Measurements from ENCODE around the gene TCEA2. TPM values are rescaled to one million over a fixed set of nuclear protein-coding genes. Genes with fewer than 3 reads are reported as not detected.
A peak's percentile ranks its signal among the peaks of the same experiment; 100 is the strongest.

Gene TCEA2
- total and polyA plus RNA-seq, 2 experiments from 2014 or later: 96.0 to 169 TPM

GRCh38 chr20:64047968-64048401, 15.0 kb upstream of the TCEA2 start:
- Histone ChIP-seq H3K4me3 (no peak overlapping the region), H3K36me3 (no peaks in the 10 kb centered on the region), H3K9me3 (ENCODE audit: low read depth) (no peaks in the 10 kb centered on the region), H3K27me3 (peaks cover 85% of the 10 kb centered on the region), H3K27ac (no peak overlapping the region), H3K4me1 (ENCODE audit: low read depth) (no peaks in the 10 kb centered on the region)
- TF ChIP-seq CTCF (IDR thresholded peaks at IDR 0.05; ENCODE audit: low read depth, low read length): no peak
- DNase-seq (ENCODE audit: low read depth in 1 of 2, low spot score in 1 of 2): no peak

GRCh38 chr20:64048402-64049044, 14.5 kb upstream of the TCEA2 start:
- no peak overlapping the region for H3K27ac ChIP-seq
- H3K9me3 ChIP-seq (ENCODE audit: low read depth): no peaks in the 10 kb centered on the region
- peak overlapping the region; percentile 6 for H3K4me3 ChIP-seq
- peak; percentile 14 to 21 for DNase-seq (ENCODE audit: low read depth in 1 of 2, low spot score in 1 of 2)
- TF ChIP-seq CTCF (IDR thresholded peaks at IDR 0.05; ENCODE audit: low read depth, low read length): no peak
- no peaks in the 10 kb centered on the region for H3K4me1 ChIP-seq (ENCODE audit: low read depth)
- peaks cover 79% of the 10 kb centered on the region for H3K27me3 ChIP-seq
- H3K36me3 ChIP-seq: no peaks in the 10 kb centered on the region

- H3K27me3 ChIP-seq: peaks cover 72% of the 10 kb centered on the region
- peak; percentile 56 to 64 for DNase-seq (ENCODE audit: low read depth in 1 of 2, low spot score in 1 of 2)
Measured at GRCh38 chr20:64049060-64049877, 13.7 kb upstream of the TCEA2 start, which contains the start of gene SOX18. SOX18 (minus strand) TSS chr20:64049639; CDS start chr20:64049516, 123 bp downstream.

GRCh38 chr20:64049878-64050260, 13.1 kb upstream of the TCEA2 start:
- Histone ChIP-seq H3K27me3 (peaks cover 66% of the 10 kb centered on the region), H3K27ac (no peak overlapping the region), H3K9me3 (ENCODE audit: low read depth) (no peaks in the 10 kb centered on the region), H3K4me3 (peak overlapping the region; percentile 20), H3K36me3 (no peaks in the 10 kb centered on the region), H3K4me1 (ENCODE audit: low read depth) (peaks cover 5% of the 10 kb centered on the region)
- no peak for TF ChIP-seq CTCF (IDR thresholded peaks at IDR 0.05; ENCODE audit: low read depth, low read length)
- peak in 1 of 2 donors; percentile 45 for DNase-seq (ENCODE audit: low read depth in 1 of 2, low spot score in 1 of 2)

More at GRCh38 chr20:64049060-64049877, 13.7 kb upstream of the TCEA2 start, which contains the start of gene SOX18:
- H3K27ac ChIP-seq: no peak within 1 kb of the TSS
- H3K9me3 ChIP-seq (ENCODE audit: low read depth): no peaks in the 10 kb centered on the region
- TF ChIP-seq CTCF (IDR thresholded peaks at IDR 0.05; ENCODE audit: low read depth, low read length): no peak
- peaks cover 5% of the 10 kb centered on the region for H3K4me1 ChIP-seq (ENCODE audit: low read depth)
- H3K36me3 ChIP-seq: no peaks in the 10 kb centered on the region
- peak within 1 kb of the TSS; percentile 20 for H3K4me3 ChIP-seq

- no peaks in the 10 kb centered on the region for H3K9me3 ChIP-seq (ENCODE audit: low read depth)
- DNase-seq (ENCODE audit: low read depth in 1 of 2, low spot score in 1 of 2): no peak
- H3K4me3 ChIP-seq: no peak overlapping the region
- H3K27ac ChIP-seq: no peak overlapping the region
- H3K4me1 ChIP-seq (ENCODE audit: low read depth): peaks cover 5% of the 10 kb centered on the region
- H3K27me3 ChIP-seq: peaks cover 60% of the 10 kb centered on the region
- TF ChIP-seq CTCF (IDR thresholded peaks at IDR 0.05; ENCODE audit: low read depth, low read length): no peak
- H3K36me3 ChIP-seq: no peaks in the 10 kb centered on the region
Measured at GRCh38 chr20:64050261-64051032, 12.6 kb upstream of the TCEA2 start.

Data from cardiac muscle cell (in vitro differentiated cells and primary cell).